ENCODE results near the gene SLC38A1.
A peak's percentile ranks its signal among the peaks of the same experiment; 100 is the strongest.

SLC38A1 gene

GRCh38 chr12:46230306-46230705 is 38.5 kb downstream of the SLC38A1 start:
- no peak for DNase-seq

DNA sequence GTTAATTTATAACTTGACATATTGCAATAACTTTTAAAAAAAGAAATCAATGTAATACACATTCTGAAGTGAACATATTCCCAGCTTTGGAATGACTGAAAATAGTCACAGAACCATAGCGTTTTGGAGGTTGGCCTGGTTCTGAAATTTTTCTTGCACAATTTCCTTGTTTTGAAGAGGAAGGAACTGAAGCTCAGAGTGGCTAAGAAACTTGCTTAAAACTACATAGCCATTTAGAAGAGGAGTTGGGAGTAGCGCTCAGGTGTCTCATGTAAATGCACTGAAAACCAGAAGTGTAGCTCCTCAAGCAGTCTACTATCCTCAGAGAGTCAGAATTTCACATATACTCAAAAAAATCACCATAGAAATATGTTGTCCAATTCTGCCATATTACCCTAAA is 41.2 kb downstream of the SLC38A1 start:
- DNase-seq = no peak

GRCh38 chr12:46224386-46224785 is 44.5 kb downstream of the SLC38A1 start:
- no peak for DNase-seq

DNA sequence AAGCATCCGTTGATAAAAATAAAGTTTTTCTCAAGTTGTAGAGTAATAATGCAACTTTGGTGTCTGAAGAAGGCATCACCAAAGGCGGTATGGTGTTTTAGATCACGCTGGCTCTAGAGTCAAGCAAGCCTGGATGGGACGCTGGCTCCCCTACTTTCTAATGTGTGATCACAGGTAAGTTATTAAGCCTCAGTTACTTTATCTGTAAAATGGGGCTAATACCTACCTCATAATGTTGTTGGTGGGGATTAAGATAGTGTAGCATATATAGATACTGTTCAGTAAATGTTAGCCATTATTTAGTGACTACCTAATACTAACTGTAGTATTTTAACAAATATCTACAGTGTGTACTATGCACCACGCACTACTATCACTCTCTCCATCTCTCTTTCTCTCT is 45.8 kb downstream of the SLC38A1 start:
- no peak for DNase-seq

DNA sequence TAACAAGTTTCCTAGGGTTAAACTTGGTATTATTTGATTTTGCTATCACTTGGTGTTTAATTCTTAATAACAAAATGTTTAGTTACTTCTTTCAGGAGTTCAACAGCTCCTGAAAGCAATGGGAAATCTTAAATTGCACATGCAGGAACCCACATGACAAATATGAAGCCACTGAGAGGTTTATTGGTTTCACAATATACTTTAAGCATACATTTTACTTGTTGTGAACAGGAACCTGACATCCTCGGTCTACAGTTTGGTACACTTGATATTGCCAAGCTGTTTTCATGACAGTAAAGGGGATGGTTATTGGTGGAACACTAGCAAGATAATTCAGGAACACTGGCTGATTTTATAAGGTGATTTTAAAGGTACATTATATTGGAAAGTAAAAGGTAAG is 46.2 kb downstream of the SLC38A1 start:
- no peak for DNase-seq

GRCh38 chr12:46221255-46222128 is 47.4 kb downstream of the SLC38A1 start:
- no peak for DNase-seq

GRCh38 chr12:46219877-46220655 is 48.8 kb downstream of the SLC38A1 start:
- DNase-seq = peak; percentile 36

- DNase-seq = no peak
Observed at GRCh38 chr12:46219132-46219876, 49.5 kb downstream of the SLC38A1 start.

DNA sequence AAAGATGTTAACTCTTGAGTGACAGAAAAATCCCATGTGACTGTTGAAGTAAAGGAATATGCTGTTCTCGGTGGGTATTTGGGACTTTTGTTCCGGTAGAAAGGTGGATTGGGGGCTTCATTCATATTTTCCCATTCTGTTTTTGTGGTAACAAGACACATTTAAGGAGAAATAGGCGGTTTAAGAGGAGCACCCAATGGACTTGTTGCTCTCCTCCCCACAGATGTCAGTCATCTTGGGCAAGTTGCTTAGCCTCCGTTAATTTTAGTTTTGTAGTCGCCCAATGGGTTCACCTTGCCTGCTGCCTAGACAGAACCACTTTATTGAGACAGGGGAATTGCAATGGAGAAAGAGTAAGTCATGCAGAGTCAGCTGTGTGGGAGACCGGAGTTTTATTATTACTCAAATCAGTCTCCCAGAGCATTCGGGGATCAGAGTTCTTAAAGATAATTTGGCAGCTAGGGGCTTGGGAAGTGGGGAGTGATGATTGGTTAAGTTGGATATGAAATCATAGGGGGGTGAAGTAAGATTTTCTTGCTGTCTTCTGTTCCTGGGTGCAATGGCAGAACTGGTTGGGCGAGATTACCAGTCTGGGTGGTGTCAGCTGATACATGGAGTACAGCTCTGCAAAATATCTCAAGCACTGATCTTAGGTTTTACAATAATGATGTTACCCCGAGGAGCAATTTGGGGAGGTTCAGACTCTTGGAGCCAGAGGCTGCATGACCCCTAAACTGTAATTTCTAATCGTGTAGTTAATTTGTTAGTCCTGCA is 50.3 kb downstream of the SLC38A1 start:
- DNase-seq = no peak

DNA sequence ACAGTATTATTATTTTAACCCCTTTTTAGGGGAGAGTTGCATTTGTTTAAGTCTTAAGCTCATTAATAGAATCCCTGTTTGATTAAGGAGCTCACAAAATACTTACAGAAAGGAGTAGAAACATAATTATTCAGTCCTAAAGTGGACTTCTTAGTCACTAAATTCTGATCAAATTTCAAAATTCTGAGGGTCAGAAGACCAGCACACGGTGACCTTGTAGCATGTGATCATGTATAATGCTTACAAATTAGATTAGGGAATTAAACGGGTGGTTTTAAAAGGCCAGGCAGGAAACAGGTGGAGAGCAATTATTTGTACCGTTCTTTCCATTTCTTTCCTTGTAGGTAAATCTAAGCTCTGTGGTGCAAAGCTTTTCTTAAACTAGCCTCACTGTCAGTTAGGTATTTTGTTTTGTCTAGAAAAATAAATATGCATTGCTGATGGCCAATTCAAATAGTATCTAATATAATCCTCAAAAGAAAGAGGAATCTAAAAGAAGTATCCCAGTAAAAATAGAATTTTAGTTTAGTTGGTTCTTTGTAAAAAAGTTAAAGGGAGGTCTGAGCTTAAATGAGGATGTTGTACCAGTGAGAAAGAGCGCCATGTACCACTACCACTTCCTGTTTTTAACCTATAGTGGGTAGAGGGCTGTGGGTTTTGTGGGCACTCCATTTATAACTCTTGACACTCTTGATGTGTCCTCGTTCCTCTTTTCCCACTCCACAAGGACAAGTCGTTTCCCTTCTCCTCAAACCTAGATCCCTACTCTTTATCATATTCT is 51.1 kb downstream of the SLC38A1 start:
- no peak for DNase-seq

DNA sequence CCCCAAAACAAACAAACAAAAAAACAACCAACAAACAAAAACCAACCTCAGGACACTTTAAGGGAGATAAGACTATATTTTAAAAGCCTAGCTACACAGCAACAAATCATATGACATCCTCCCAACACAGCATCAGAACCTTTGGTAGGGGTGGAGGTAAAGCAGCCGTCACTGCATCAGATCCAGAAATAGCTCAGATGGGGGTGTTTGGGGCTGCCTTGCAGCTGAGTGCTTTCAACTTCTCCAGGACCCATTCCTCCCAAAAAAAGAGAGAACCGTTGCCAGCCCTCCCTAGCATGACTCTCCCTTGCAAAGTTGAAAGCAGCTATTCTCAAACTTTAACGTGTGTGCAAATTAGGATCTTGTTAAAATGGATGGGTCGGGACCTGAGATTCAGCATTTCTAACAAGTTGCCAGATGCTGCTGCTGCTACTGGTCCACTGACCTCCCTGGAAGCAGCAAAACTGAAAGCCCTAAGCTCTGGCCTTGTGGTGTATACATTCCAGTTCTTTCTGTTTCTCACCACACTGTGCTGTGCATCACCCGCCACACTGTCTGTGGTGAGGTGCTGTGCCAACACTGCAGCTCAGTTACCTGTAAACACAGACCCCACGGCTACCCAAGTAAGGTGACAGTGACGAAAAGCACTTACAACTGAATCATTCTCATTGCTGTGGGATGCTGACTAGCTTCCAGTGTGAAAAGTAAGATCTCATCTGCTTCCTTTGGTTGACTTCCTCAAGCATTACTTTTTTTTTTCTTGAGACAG is 54.0 kb downstream of the SLC38A1 start:
- DNase-seq = peak; percentile 70

- DNase-seq = no peak
Observed at GRCh38 chr12:46212108-46212982, 56.5 kb downstream of the SLC38A1 start.

DNA sequence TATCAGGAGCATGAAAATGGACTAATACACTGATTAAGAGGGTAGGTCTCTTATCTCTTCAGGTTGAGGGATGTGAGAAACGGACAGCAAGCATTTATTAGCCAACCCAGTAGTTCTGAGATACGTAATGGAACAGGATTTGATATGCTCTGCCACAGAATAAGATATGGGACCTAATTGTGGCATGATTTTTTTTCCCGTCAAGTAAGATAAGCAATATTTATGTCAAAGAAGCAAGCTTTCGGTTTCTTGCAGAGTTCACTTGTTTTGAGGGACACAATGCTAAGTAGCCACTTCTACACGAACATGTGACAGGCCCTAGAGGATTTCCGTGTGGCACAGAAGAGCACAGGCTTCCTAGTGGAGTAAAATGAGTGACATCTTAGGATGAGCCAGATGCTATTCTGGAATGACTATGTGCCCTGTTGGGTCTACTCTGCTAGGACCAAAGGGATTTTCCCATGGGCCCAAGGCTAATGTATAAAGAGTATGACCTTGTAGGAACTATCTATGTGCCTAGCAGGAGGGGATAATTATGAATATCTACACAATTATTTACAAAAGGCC is 57.9 kb downstream of the SLC38A1 start:
- DNase-seq = no peak

DNA sequence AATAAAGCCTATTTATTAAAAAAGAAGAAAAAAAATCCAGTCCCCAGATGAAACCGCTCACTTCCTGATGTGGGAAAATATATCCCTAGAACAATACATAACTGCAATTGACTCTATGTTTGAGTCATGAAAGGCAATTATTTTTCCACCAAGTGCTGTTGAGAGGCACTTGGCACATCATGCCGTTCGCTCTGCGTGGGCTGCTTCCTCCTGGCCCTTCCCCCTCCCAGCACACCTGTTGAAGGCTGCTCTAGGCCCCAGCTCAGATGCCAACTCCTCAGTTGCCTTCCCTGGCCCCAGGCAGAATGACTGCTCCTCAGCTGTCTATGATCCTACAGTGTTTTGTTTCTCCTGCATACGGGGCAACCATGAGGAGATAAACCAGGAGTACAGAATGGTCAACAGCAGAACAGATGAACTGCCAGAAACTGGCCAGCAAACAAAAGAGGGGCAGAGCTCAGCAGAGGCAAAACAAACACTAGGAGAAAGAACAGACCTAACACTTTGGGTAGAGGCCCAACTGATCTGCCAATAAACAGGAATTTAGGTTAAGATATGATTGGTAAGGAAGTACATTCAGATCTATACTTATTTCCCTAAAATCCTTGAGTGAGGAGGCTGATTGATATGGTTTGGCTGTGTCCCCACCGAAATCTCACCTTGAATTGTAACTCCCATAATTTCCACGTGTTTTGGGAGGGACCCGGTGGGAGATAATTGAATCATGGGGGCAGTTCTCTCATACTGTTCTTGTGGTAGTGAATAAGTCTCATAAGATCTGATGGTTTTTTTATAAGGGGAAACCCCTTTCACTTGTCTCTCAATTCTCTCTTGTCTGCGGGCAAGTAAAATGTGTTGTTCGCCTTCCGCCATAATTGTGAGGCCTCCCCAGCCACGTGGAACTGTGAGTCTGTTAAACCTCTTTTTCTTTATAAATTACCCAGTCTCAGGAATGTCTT is 58.6 kb downstream of the SLC38A1 start:
- DNase-seq = no peak

DNA sequence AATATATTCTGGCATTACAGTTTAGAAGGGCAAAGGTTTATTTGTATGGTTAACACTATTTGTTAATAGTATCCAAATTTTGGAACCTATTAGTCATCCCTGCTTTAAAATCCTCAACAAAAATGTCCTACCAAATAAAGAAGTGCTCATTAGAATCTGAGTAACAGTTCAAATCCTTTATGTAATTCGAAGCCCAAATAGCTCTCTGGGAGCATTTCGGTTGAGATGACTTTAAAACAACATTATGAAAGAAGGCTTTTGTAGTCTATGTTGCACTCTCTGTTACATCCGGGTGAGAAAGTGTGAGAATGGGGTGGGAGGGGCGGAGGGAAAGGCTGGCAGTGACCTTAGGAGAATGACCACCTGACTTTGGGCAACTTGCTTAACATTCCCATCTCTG is 59.7 kb downstream of the SLC38A1 start:
- DNase-seq = no peak

DNA sequence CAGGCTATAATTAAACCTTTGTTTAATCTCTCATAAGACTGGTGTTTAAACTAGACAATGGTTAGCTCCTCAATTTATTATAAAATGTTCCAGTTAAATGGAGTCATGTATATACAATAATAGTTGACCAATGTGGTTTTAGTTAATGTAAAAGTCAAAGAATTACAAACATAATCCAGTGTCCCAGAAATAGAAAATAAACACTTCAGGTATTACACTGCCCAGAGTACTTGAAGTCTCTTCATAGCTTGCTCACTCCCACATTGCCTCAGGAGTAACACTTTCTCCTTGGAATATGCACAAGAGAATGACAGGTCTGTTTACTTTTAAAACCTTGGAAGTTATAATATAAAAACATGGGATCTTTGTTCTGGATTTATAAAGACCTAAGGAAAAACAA is 60.5 kb downstream of the SLC38A1 start:
- DNase-seq = no peak

- no peak for DNase-seq
Observed at GRCh38 chr12:46207644-46208043, 61.2 kb downstream of the SLC38A1 start.

DNA sequence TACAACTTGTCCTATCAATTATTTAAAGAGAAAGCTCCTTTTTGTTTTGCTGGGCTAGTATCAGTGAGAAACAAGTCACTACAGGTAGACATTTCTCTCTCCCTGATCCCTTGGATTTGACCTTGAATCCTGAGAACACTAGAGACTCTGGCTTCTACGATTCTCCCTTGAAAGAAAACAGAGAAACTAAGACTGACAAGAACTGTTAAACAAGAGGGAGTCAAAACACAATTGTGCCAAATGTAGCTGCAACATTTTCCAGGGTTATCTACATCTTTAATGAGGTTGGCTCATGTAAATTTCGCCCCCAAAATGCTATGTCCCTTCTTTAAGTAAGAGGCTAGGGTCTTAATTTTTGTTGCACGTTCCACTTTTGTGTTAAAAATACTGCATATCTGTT is 62.4 kb downstream of the SLC38A1 start:
- no peak for DNase-seq

Measured in NK-92 treated with Interleukin-12 subunit alpha and Interleukin-12 subunit beta, amount 100 ng/mL, for 24 hours (cell line).